Mammary epithelial cell (primary cell): ENCODE data around the gene NUP58.

Source experiments
- CTCF ChIP-seq, 2 donors: IDR thresholded peaks in 1 of 2; conservative IDR thresholded peaks in 1 of 2; 2 replicates each; pipeline ENCODE4 v1.5.1; 2011 to 2012; ENCODE audit warnings: inconsistent platforms in 2 of 2, low read length in 2 of 2, mild to moderate bottlenecking in 2 of 2, control low read depth in 1 of 2, low read depth in 1 of 2; ENCODE audit not compliant: insufficient read depth in 1 of 2; ENCODE audit errors: extremely low read depth in 1 of 2
- EZH2 ChIP-seq: IDR thresholded peaks from 2 replicates; pipeline ENCODE4 v1.6.1; 2012; ENCODE audit warnings: low read length, inconsistent platforms, borderline replicate concordance

GRCh38 chr13:25330541-25330940 lies 29.1 kb downstream of the NUP58 start:
- no peak for TF ChIP-seq EZH2
- no peak for TF ChIP-seq CTCF (conservative IDR thresholded peaks at IDR 0.05 in 1 of 2, IDR thresholded peaks at IDR 0.05 in 1 of 2; ENCODE audit: extremely low read depth in 1 of 2, insufficient read depth in 1 of 2, low read depth in 1 of 2, low read length in 2 of 2)
